ENCODE measurements around the gene PPP2R5D. TPM values are rescaled to one million over a fixed set of nuclear protein-coding genes. Genes with fewer than 3 reads are reported as not detected.

PPP2R5D gene
- total RNA-seq, 1 donor from 2014 or later, result 32.7 TPM

DNA sequence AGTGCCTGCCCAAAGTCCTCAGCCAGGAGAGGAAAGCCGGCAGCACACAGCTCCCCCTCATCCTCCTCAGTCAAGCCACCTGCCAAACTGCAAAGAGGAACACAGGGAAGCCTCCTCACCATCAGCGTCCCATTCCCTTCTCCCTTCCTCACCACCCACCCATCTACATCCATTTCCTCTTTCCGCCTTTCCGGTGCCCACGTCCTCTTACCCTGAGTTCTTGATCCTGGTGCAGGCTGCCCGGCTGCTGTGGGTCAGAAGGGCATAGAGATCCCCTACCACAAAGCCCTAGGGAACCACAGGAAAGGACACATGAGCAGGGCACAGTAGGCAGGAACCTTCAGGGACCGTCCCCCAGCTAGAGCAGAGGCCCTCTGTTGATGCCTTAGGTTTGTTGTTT, 17.8 kb upstream of the PPP2R5D start:
- H3K27ac ChIP-seq (replicated peaks), result no peak overlapping the region
- no peak overlapping the region for H3K4me3 ChIP-seq
- TF ChIP-seq, protein P1, sequence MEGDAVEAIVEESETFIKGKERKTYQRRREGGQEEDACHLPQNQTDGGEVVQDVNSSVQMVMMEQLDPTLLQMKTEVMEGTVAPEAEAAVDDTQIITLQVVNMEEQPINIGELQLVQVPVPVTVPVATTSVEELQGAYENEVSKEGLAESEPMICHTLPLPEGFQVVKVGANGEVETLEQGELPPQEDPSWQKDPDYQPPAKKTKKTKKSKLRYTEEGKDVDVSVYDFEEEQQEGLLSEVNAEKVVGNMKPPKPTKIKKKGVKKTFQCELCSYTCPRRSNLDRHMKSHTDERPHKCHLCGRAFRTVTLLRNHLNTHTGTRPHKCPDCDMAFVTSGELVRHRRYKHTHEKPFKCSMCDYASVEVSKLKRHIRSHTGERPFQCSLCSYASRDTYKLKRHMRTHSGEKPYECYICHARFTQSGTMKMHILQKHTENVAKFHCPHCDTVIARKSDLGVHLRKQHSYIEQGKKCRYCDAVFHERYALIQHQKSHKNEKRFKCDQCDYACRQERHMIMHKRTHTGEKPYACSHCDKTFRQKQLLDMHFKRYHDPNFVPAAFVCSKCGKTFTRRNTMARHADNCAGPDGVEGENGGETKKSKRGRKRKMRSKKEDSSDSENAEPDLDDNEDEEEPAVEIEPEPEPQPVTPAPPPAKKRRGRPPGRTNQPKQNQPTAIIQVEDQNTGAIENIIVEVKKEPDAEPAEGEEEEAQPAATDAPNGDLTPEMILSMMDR (IDR thresholded peaks at IDR 0.05; ENCODE audit: borderline replicate concordance), result no peak
- intact Hi-C loops (cut with micrococcal nuclease), result no loop called here
- no peaks in the 10 kb centered on the region for H3K9me3 ChIP-seq (replicated peaks)
- no peaks in the 10 kb centered on the region for H3K27me3 ChIP-seq (ENCODE audit: low read depth)
- DNase-seq, result no peak
- peaks cover 6% of the 10 kb centered on the region for H3K4me1 ChIP-seq
- peaks cover 78% of the 10 kb centered on the region for H3K36me3 ChIP-seq

DNA sequence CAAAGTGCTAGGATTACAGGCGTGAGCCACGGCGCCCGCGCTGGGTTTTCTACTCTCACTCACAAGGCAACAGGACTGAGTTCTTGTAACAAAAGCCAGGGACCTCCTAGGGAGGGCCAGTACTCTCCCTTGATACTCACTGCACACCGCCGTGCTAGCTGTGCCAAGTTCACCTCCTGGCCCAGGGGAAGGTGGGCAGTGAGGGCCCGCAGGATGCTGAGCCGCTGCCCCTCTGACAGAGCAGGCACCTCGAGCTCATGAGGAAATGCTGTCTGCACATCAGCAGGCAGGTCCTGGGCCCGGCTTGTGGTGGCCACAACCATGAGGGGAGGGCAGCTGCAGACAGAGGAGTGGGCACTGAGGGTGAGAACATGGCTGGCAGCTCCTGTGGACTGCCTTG, 17.1 kb upstream of the PPP2R5D start:
- H3K4me3 ChIP-seq, result no peak overlapping the region
- H3K27me3 ChIP-seq (ENCODE audit: low read depth), result no peaks in the 10 kb centered on the region
- no peaks in the 10 kb centered on the region for H3K9me3 ChIP-seq (replicated peaks)
- peaks cover 79% of the 10 kb centered on the region for H3K36me3 ChIP-seq
- TF ChIP-seq, protein P1 (IDR thresholded peaks at IDR 0.05; ENCODE audit: borderline replicate concordance), result no peak
- no peak for DNase-seq
- no peak overlapping the region for H3K27ac ChIP-seq (replicated peaks)
- intact Hi-C loops (cut with micrococcal nuclease), result no loop called here
- H3K4me1 ChIP-seq, result peaks cover 11% of the 10 kb centered on the region

DNA sequence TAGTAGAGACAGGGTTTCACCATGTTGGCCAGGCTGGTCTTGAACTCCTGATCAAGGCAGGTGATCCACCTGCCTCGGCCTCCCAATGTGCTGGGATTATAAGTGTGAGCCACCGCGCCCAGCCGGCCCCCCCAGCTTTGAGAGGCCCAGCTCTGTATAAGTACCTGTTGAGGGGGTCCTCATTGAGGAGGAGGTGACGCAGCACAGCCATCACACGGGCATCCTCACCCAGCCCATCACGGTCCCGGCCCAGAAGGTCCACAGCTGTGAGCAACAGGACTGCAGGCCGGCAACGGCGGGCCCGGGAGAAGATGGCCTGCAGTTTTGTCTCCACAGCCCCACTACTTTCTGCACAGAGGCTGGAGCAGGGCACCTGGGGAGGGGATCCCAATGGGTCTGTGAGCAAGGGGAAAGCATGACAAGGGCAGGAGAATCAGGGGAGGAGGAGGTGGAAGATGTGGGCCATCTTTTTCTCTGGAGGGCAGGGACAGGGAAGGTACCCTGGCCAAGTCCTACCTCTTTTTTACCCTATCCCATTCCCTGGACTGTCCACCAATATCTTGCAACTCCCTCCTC, 16.2 kb upstream of the PPP2R5D start:
- Histone ChIP-seq H3K4me1 (peaks cover 11% of the 10 kb centered on the region), H3K36me3 (peaks cover 74% of the 10 kb centered on the region), H3K27ac (replicated peaks) (no peak overlapping the region), H3K9me3 (replicated peaks) (no peaks in the 10 kb centered on the region), H3K4me3 (no peak overlapping the region), H3K27me3 (ENCODE audit: low read depth) (no peaks in the 10 kb centered on the region)
- TF ChIP-seq, protein P1 (IDR thresholded peaks at IDR 0.05; ENCODE audit: borderline replicate concordance), result no peak
- DNase-seq, result no peak
- intact Hi-C loops (cut with micrococcal nuclease), result no loop called here

DNA sequence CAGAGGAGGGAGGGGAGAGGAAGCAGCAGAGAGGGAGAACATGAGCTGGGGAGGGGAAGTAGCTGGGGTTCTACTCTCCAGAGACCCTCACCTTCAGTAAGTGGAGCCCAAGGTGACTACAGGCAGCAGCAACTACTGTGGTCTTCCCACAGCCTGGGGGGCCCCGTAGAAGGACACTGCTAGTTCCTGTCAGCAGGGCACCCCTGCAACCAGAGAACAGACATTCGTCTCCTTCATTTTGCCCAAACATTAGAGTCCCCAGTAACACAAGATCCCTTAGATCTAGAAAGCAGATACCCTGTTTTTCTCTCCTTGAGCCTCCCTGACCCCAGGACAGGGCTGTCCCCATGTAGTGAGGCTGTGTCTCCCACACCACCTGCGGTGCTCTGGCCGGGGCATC, 15.6 kb upstream of the PPP2R5D start:
- TF ChIP-seq, protein P1 (IDR thresholded peaks at IDR 0.05; ENCODE audit: borderline replicate concordance), result no peak
- Histone ChIP-seq H3K27me3 (ENCODE audit: low read depth) (no peaks in the 10 kb centered on the region), H3K27ac (replicated peaks) (no peak overlapping the region), H3K9me3 (replicated peaks) (no peaks in the 10 kb centered on the region), H3K4me1 (peaks cover 11% of the 10 kb centered on the region), H3K4me3 (no peak overlapping the region), H3K36me3 (peaks cover 71% of the 10 kb centered on the region)
- DNase-seq, result no peak
- intact Hi-C loops (cut with micrococcal nuclease), result no loop called here

DNA sequence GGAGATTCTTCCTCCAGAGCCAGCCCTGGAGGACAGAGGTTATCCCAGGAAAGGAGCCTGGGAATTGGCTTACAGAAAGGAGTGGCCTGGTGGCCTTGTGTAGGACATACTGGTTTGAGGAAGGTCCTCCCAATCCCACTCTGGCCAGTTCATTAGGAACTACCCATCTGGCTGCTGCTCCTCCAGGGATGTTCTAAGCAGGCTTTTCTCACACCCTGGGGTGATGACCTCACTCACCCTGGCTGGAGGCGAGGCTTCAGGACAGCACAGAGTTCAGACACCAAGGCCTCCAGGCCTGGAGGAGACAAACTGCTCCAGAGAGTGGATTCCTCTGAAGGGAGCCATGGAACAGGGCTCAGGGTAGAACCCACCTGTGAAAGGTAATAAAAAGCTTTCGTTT, 14.9 kb upstream of the PPP2R5D start:
- TF ChIP-seq, protein P1 (IDR thresholded peaks at IDR 0.05; ENCODE audit: borderline replicate concordance), result no peak
- DNase-seq, result no peak
- Histone ChIP-seq H3K27ac (replicated peaks) (no peak overlapping the region), H3K27me3 (ENCODE audit: low read depth) (no peaks in the 10 kb centered on the region), H3K9me3 (replicated peaks) (no peaks in the 10 kb centered on the region), H3K36me3 (peaks cover 67% of the 10 kb centered on the region), H3K4me1 (peaks cover 11% of the 10 kb centered on the region), H3K4me3 (no peak overlapping the region)
- intact Hi-C loops (cut with micrococcal nuclease), result no loop called here
